Hepatocyte (in vitro differentiated cells): ENCODE results near the gene GGA2. TPM values are rescaled to one million over a fixed set of nuclear protein-coding genes. Genes with fewer than 3 reads are reported as not detected.
"Not testable (repeated sequence)": the region's sequence is repeated elsewhere in the genome, so short reads cannot be mapped to it uniquely, and the experiment has no call there.

Experiments
- DNase-seq: peaks from one replicate; pipeline ENCODE4 v3.0.0-alpha.2; 2016; ENCODE audit warnings: low spot score
- H2AFZ ChIP-seq: fragments of 200-600 bp; sonication (generic); 2 replicates; pipeline ENCODE4 v1.6.0; 2016; ENCODE audit warnings: antibody characterized with exemption, mild to moderate bottlenecking
- H3K27ac ChIP-seq: fragments of 200-600 bp; sonication (generic); 2 replicates; pipeline ENCODE4 v1.5.1; 2016; ENCODE audit warnings: mild to moderate bottlenecking
- H3K27me3 ChIP-seq: fragments of 200-600 bp; sonication (generic); 2 replicates; pipeline ENCODE4 v1.6.1; 2016
- H3K36me3 ChIP-seq: fragments of 200-600 bp; sonication (generic); replicated peaks from 2 replicates; pipeline ENCODE4 v1.5.1; 2016; ENCODE audit warnings: low read depth; ENCODE audit not compliant: insufficient read depth
- H3K4me1 ChIP-seq: fragments of 200-600 bp; sonication (generic); 2 replicates; pipeline ENCODE4 v1.5.1; 2016; ENCODE audit warnings: mild to moderate bottlenecking, moderate library complexity; ENCODE audit not compliant: insufficient read depth
- H3K4me2 ChIP-seq: fragments of 200-600 bp; sonication (generic); 2 replicates; pipeline ENCODE4 v1.6.0; 2016
- H3K4me3 ChIP-seq: fragments of 200-600 bp; sonication (generic); 2 replicates; pipeline ENCODE4 v1.5.1; 2016; ENCODE audit warnings: mild to moderate bottlenecking
- H3K79me2 ChIP-seq: fragments of 200-600 bp; sonication (generic); 2 replicates; pipeline ENCODE4 v1.6.0; 2017; ENCODE audit warnings: mild to moderate bottlenecking
- H3K9me2 ChIP-seq: fragments of 200-600 bp; sonication (generic); replicated peaks from 2 replicates; pipeline ENCODE4 v1.6.0; 2017; ENCODE audit warnings: mild to moderate bottlenecking; ENCODE audit not compliant: insufficient read depth
- H3K9me3 ChIP-seq: fragments of 200-600 bp; sonication (generic); 2 replicates; pipeline ENCODE4 v1.5.1; 2016; ENCODE audit warnings: low read depth, mild to moderate bottlenecking
- H4K20me1 ChIP-seq: fragments of 200-600 bp; sonication (generic); 2 replicates; pipeline ENCODE4 v1.6.0; 2016; ENCODE audit warnings: mild to moderate bottlenecking; ENCODE audit not compliant: insufficient read depth, poor library complexity, severe bottlenecking
- EZH2 ChIP-seq: fragments of 200-600 bp; sonication (generic); IDR thresholded peaks from 2 replicates; pipeline ENCODE4 v1.6.1; 2016; ENCODE audit warnings: antibody characterized with exemption, mild to moderate bottlenecking, borderline replicate concordance
- EZH2phosphoT487 ChIP-seq: fragments of 200-600 bp; sonication (generic); IDR thresholded peaks from one replicate; pipeline ENCODE4 v1.6.1; 2018; ENCODE audit warnings: antibody characterized with exemption, mild to moderate bottlenecking, low read depth, moderate library complexity; ENCODE audit not compliant: unreplicated experiment, severe bottlenecking
- WGBS: methylation state at CpG from one replicate; pipeline ENCODE4 v1.1.6; 2016; ENCODE audit warnings: low lambda C conversion rate; ENCODE audit errors: missing lambda C conversion rate; 5-methylcytosine and 5-hydroxymethylcytosine counted together
- polyA plus RNA-seq: library from polyadenylated mRNA; unstranded; fragments of >200 nt; fragmentation: Nextera tagmentation; extraction: Ambion mirVana; gene quantifications from 2 replicates; pipeline ENCODE4 v1.2.1, GENCODE V29; 2016
- total RNA-seq: library from RNA; depleted of rRNA; stranded (reverse); fragments of >200 nt; gene quantifications from 2 replicates; pipeline ENCODE4 v1.2.3, GENCODE V29; 2014
- TF ChIP-seq, protein P1 (sequence below): fragments of 200-600 bp; sonication (generic); IDR thresholded peaks from 2 replicates; pipeline ENCODE4 v1.5.1; 2016; ENCODE audit warnings: antibody characterized with exemption, mild to moderate bottlenecking; ENCODE audit not compliant: poor library complexity

The GGA2 gene
- total and polyA plus RNA-seq, 2 experiments from 2014 or later: 42.4 to 73.1 TPM

DNA sequence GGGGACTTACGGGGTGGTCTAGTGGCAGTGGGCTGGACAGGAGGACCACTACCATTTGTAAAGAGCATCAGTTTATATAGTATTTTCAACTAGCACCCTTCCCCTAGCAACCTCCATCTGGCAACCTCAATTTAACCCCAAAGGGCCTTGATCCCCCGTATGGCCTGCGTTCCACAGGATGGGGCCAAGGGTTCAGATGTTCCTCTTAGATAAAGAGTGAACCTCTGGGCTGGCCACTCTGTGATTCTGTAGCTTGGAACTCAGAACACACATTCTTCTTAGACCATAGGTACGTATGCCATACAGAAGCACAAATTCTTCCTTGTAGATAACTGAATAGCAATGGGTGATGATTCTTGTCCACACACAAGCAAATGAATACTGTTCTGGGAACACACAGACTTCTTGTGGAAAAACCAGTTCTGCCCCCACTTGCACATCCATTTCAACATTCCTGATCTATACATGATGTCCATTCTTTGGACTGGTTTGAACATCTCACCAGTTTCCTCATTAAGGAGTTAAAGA, 1.9 kb upstream of the GGA2 start:
- TF ChIP-seq EZH2: no peak
- TF ChIP-seq EZH2phosphoT487: no peak
- TF ChIP-seq, protein P1, sequence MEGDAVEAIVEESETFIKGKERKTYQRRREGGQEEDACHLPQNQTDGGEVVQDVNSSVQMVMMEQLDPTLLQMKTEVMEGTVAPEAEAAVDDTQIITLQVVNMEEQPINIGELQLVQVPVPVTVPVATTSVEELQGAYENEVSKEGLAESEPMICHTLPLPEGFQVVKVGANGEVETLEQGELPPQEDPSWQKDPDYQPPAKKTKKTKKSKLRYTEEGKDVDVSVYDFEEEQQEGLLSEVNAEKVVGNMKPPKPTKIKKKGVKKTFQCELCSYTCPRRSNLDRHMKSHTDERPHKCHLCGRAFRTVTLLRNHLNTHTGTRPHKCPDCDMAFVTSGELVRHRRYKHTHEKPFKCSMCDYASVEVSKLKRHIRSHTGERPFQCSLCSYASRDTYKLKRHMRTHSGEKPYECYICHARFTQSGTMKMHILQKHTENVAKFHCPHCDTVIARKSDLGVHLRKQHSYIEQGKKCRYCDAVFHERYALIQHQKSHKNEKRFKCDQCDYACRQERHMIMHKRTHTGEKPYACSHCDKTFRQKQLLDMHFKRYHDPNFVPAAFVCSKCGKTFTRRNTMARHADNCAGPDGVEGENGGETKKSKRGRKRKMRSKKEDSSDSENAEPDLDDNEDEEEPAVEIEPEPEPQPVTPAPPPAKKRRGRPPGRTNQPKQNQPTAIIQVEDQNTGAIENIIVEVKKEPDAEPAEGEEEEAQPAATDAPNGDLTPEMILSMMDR: no peak
- Histone ChIP-seq H3K4me2 (no peak overlapping the region), H3K27me3 (no peaks in the 10 kb centered on the region), H3K9me3 (no peaks in the 10 kb centered on the region), H3K4me3 (no peak overlapping the region), H3K4me1 (peaks cover 4% of the 10 kb centered on the region), H3K79me2 (peaks cover 29% of the 10 kb centered on the region), H2AFZ (no peak overlapping the region), H3K36me3 (no peaks in the 10 kb centered on the region), H4K20me1 (peaks cover 23% of the 10 kb centered on the region), H3K27ac (no peak overlapping the region), H3K9me2 (no peaks in the 10 kb centered on the region)
- DNase-seq: no peak
- WGBS: 81% methylated on average over 4 of the region's 4 CpGs

DNA sequence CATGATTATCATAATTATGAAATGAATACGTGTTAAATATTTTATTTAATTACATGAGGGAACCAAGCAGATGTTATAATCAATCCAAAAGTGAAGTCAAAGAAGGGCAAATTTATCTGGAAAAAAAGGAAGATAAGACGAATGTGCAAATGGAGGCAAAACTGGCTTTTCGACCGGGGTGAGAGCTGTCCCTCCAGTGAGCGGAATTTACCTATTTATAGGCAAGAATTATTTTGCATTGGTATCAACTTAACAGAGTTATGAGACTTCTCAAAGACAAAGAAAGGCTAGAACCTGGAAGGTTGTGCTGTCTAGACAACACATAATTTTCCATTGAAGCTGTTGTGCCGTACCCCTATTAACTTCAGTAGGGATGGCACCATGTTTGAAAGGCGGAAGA, 1.4 kb upstream of the GGA2 start:
- TF ChIP-seq, protein P1: no peak
- no peak for TF ChIP-seq EZH2
- no peak for TF ChIP-seq EZH2phosphoT487
- Histone ChIP-seq H3K4me1 (peaks cover 4% of the 10 kb centered on the region), H3K27me3 (no peaks in the 10 kb centered on the region), H3K4me3 (no peak overlapping the region), H3K79me2 (peaks cover 34% of the 10 kb centered on the region), H3K9me2 (no peaks in the 10 kb centered on the region), H2AFZ (no peak overlapping the region), H3K36me3 (no peaks in the 10 kb centered on the region), H3K4me2 (no peak overlapping the region), H3K9me3 (no peaks in the 10 kb centered on the region), H4K20me1 (peaks cover 28% of the 10 kb centered on the region), H3K27ac (no peak overlapping the region)
- WGBS: 92% methylated on average over 7 of the region's 7 CpGs
- DNase-seq: no peak

DNA sequence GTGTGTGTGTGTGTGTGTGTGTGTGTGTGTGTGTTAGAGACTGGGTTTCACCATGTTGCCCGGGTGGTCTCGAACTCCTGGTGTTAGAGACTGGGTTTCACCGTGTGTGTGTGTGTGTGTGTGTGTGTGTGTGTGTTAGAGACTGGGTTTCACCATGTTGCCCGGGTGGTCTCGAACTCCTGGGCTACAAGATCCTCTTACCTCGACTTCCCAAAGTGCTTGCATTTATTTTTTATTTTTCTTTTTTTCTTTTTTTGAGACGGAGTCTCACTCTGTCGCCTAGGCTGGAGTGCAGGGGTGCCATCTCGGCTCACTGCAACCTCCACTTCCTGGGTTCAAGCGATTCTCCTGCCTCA, 599 bp upstream of the GGA2 start:
- Histone ChIP-seq H2AFZ (peak overlapping the region; percentile 83), H3K27ac (peak overlapping the region; percentile 49), H4K20me1 (peaks cover 34% of the 10 kb centered on the region), H3K4me2 (peak overlapping the region; percentile 100), H3K79me2 (peaks cover 42% of the 10 kb centered on the region), H3K4me3 (peak overlapping the region; percentile 20)
- H3K4me1 ChIP-seq, DNase-seq, H3K27me3 ChIP-seq, H3K9me2 ChIP-seq, H3K36me3 ChIP-seq, H3K9me3 ChIP-seq: not testable (repeated sequence)
- 91% methylated on average over 7 of the region's 10 CpGs for WGBS

DNA sequence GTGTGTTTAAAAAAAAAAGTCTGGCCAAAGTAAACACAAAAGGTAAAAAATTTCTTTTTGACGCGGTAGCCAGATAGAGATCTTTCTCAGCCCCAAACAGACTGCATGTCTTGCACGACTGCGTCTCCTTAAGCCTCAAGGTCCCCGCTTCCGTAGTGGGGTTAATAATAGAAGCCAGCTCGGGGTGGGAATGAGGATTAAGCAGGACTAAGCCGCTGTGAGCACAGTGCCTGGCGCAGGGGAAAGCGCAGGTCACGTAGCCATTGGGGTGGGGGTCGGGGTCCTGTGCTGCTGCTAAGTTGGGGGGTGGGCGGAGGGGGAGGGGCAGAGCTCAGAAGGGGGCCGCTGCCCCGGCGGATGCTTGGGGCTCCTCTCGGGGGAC, 521 bp downstream of the GGA2 start:
- Histone ChIP-seq H4K20me1 (peaks cover 46% of the 10 kb centered on the region), H3K27me3 (no peaks in the 10 kb centered on the region), H3K9me2 (no peaks in the 10 kb centered on the region), H2AFZ (no peak overlapping the region), H3K9me3 (no peaks in the 10 kb centered on the region), H3K4me2 (peak overlapping the region; percentile 100), H3K36me3 (no peaks in the 10 kb centered on the region), H3K79me2 (peaks cover 52% of the 10 kb centered on the region), H3K4me1 (peaks cover 4% of the 10 kb centered on the region), H3K27ac (peak overlapping the region; percentile 49), H3K4me3 (peak overlapping the region; percentile 85)
- TF ChIP-seq EZH2phosphoT487: no peak
- TF ChIP-seq, protein P1: no peak
- TF ChIP-seq EZH2: no peak
- 0% methylated on average over 10 of the region's 17 CpGs for WGBS
- DNase-seq: peak; percentile 39
